WTC11 (cell line): ENCODE data around the gene ABTB2. TPM values are rescaled to one million over a fixed set of nuclear protein-coding genes. Genes with fewer than 3 reads are reported as not detected.

ENCODE experiments used
- ATAC-seq: fragments of 200-7000 bp; cut with Tn5 transposase; 2 replicates; pipeline ENCODE4 v1.10.0; 2021; ENCODE audit warnings: mild to moderate bottlenecking, moderate library complexity
- CTCF ChIA-PET: fragments of 300-600 bp; sonication (Branson Sonifier 250); formaldehyde crosslinking; loops from one replicate; lab custom pipeline; 2021; ENCODE audit warnings: antibody characterized with exemption; lab: Charles Lee
- POLR2A ChIA-PET: fragments of 350-600 bp; sonication (Branson Sonifier 250); formaldehyde crosslinking; loops from one replicate; lab custom pipeline; 2021; ENCODE audit warnings: antibody characterized with exemption; lab: Charles Lee
- DNase-seq: peaks from one replicate; pipeline ENCODE4 v3.0.0; 2021; ENCODE audit warnings: low spot score
- H3K27ac Mint-ChIP-seq: 2 replicates; pipeline ENCODE4 v1.8.0; 2021; ENCODE audit warnings: mixed read lengths
- H3K27me3 Mint-ChIP-seq: 2 replicates; pipeline ENCODE4 v1.8.0; 2021; ENCODE audit warnings: low read depth, mild to moderate bottlenecking, moderate library complexity, mixed read lengths
- H3K36me3 Mint-ChIP-seq: 2 replicates; pipeline ENCODE4 v1.8.0; 2021; ENCODE audit warnings: mixed read lengths
- H3K4me1 Mint-ChIP-seq: 2 replicates; pipeline ENCODE4 v1.8.0; 2022; ENCODE audit warnings: mixed read lengths
- H3K4me3 Mint-ChIP-seq: 2 replicates; pipeline ENCODE4 v1.8.0; 2021; ENCODE audit warnings: mild to moderate bottlenecking, moderate library complexity, mixed read lengths
- H3K9me3 Mint-ChIP-seq: 2 replicates; pipeline ENCODE4 v1.8.0; 2021; ENCODE audit warnings: mixed read lengths
- AFF4 ChIP-seq: sonication (generic); formaldehyde crosslinking; IDR thresholded peaks from 2 replicates; pipeline ENCODE4 v1.8.1; 2023; ENCODE audit warnings: mild to moderate bottlenecking, missing genetic modification reagents, borderline replicate concordance
- ATF6 ChIP-seq: sonication (generic); formaldehyde crosslinking; IDR thresholded peaks from 2 replicates; pipeline ENCODE4 v1.8.1; 2023; ENCODE audit warnings: mild to moderate bottlenecking, missing genetic modification reagents
- ELF4 ChIP-seq: sonication (generic); formaldehyde crosslinking; IDR thresholded peaks from 2 replicates; pipeline ENCODE4 v1.8.1; 2022; ENCODE audit warnings: low read depth, mild to moderate bottlenecking, moderate library complexity, missing genetic modification reagents
- ESRRA ChIP-seq: sonication (generic); formaldehyde crosslinking; IDR thresholded peaks from 2 replicates; pipeline ENCODE4 v1.8.1; 2022; ENCODE audit warnings: mild to moderate bottlenecking, missing genetic modification reagents, borderline replicate concordance
- FOXP4 ChIP-seq: sonication (generic); formaldehyde crosslinking; IDR thresholded peaks from 2 replicates; pipeline ENCODE4 v1.8.0; 2022; ENCODE audit warnings: mild to moderate bottlenecking, missing genetic modification reagents
- IRF1 ChIP-seq: sonication (generic); formaldehyde crosslinking; IDR thresholded peaks from 2 replicates; pipeline ENCODE4 v1.8.0; 2023; ENCODE audit warnings: missing genetic modification reagents
- MLX ChIP-seq: sonication (generic); formaldehyde crosslinking; IDR thresholded peaks from 2 replicates; pipeline ENCODE4 v1.8.1; 2023; ENCODE audit warnings: mild to moderate bottlenecking, missing genetic modification reagents, moderate library complexity
- MYBL2 ChIP-seq: sonication (generic); formaldehyde crosslinking; IDR thresholded peaks from 2 replicates; pipeline ENCODE4 v1.8.1; 2023; ENCODE audit warnings: mild to moderate bottlenecking, moderate library complexity, missing genetic modification reagents
- PRDM15 ChIP-seq: sonication (generic); formaldehyde crosslinking; IDR thresholded peaks from 2 replicates; pipeline ENCODE4 v1.8.0; 2022; ENCODE audit warnings: missing genetic modification reagents
- RELA ChIP-seq: sonication (generic); formaldehyde crosslinking; IDR thresholded peaks from 2 replicates; pipeline ENCODE4 v1.8.1; 2022; ENCODE audit warnings: missing genetic modification reagents, mild to moderate bottlenecking, borderline replicate concordance
- TEAD1 ChIP-seq: sonication (generic); formaldehyde crosslinking; IDR thresholded peaks from 2 replicates; pipeline ENCODE4 v1.8.0; 2022; ENCODE audit warnings: mild to moderate bottlenecking, missing genetic modification reagents
- ZBTB43 ChIP-seq: sonication (generic); formaldehyde crosslinking; IDR thresholded peaks from 2 replicates; pipeline ENCODE4 v1.8.1; 2023; ENCODE audit warnings: mild to moderate bottlenecking, missing genetic modification reagents
- ZNF396 ChIP-seq: fragments of 250-450 bp; sonication (Bioruptor Pico); IDR thresholded peaks from 2 replicates; pipeline ENCODE4 v1.8.0; 2021; ENCODE audit warnings: mild to moderate bottlenecking, moderate library complexity, borderline replicate concordance
- ZNF416 ChIP-seq: fragments of 250-450 bp; sonication (Bioruptor Pico); IDR thresholded peaks from 2 replicates; pipeline ENCODE4 v1.9.0; 2021; ENCODE audit warnings: mild to moderate bottlenecking, inconsistent platforms
- ZNF423 ChIP-seq: fragments of 250-450 bp; sonication (Bioruptor Pico); IDR thresholded peaks from 2 replicates; pipeline ENCODE4 v2.1.2; 2022; ENCODE audit warnings: mild to moderate bottlenecking, moderate library complexity
- ZNF512 ChIP-seq: sonication (generic); formaldehyde crosslinking; IDR thresholded peaks from 2 replicates; pipeline ENCODE4 v1.8.1; 2022; ENCODE audit warnings: missing genetic modification reagents, borderline replicate concordance
- total RNA-seq: library from RNA; stranded (reverse); gene quantifications from 3 replicates; pipeline ENCODE4 v1.2.3, GENCODE V29; 2021

The ABTB2 gene
- total RNA-seq, 1 experiment from 2014 or later, result 12.8 TPM

- TF ChIP-seq ATF6 (CRISPR knock-in tag), result no peak
- TF ChIP-seq AFF4, result no peak
- TF ChIP-seq ELF4 (CRISPR knock-in tag), result no peak
- TF ChIP-seq ZNF512, result no peak
Measured at GRCh38 chr11:34239465-34240149, 118.2 kb downstream of the ABTB2 start (continued).

- ATAC-seq (no peak), DNase-seq (no peak)
- no peak overlapping the region for H3K4me3 Mint-ChIP-seq
- no peak overlapping the region for H3K27ac Mint-ChIP-seq
- ChIA-PET POLR2A (no interaction called here), CTCF (interaction anchor here (1.1 to 3.3 kb wide), 5 partner anchors 9 to 119 kb away, joined by 3 to 20 read pairs (median 5); partner anchors contain the start of gene ABTB2)
- H3K4me1 Mint-ChIP-seq, result peaks cover 42% of the 10 kb centered on the region
- H3K36me3 Mint-ChIP-seq, result no peaks in the 10 kb centered on the region
- no peaks in the 10 kb centered on the region for H3K27me3 Mint-ChIP-seq
- H3K9me3 Mint-ChIP-seq, result no peaks in the 10 kb centered on the region
- TF ChIP-seq ZNF396 (no peak), RELA (CRISPR knock-in tag) (no peak), FOXP4 (no peak), PRDM15 (CRISPR knock-in tag) (no peak), IRF1 (CRISPR knock-in tag) (no peak), TEAD1 (CRISPR knock-in tag) (no peak), MYBL2 (CRISPR knock-in tag) (no peak), ZNF416 (no peak), ZBTB43 (CRISPR knock-in tag) (no peak), MLX (CRISPR knock-in tag) (no peak), ZNF423 (CRISPR knock-in tag) (no peak), ESRRA (CRISPR knock-in tag) (no peak)
Measured at GRCh38 chr11:34238966-34239365, 118.8 kb downstream of the ABTB2 start.
